Erythroblast (primary cell): ENCODE data around the gene MIA3.

Source experiments
- GATA1 ChIP-seq: IDR thresholded peaks from 2 replicates; pipeline ENCODE4 v1.6.1; 2011; ENCODE audit warnings: low read depth, mild to moderate bottlenecking, control low read depth, low read length, moderate library complexity
- POLR2A ChIP-seq: IDR thresholded peaks from 2 replicates; pipeline ENCODE4 v1.6.1; 2011; ENCODE audit warnings: mild to moderate bottlenecking, low read length

DNA sequence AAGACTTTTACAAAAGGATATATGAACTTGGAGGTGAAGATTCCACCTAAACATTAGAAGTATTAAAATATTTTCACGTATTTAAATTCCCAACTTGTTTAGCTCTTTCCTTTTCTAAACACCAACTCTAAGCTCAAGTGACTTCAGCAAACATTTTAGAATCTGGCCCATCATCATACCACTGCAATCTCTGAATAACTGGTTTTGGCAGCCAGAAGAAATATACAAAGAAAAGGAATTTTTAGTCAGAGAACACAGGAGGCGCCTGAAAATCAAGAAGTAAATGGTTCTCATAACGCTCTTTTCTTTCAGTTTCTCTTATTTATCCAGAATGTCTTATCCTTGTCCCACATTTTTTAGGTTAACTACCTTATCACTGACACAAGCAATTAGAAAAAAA is 38.6 kb upstream of the MIA3 start:
- TF ChIP-seq POLR2A = no peak
- no peak for TF ChIP-seq GATA1
